Loucy (cell line): ENCODE measurements around the gene MDGA2.

Experiments used
- H2AFZ ChIP-seq: fragments of 200-600 bp; sonication (generic); 2 replicates; pipeline ENCODE4 v1.6.0; 2016; ENCODE audit warnings: antibody characterized with exemption, mild to moderate bottlenecking, low read length, moderate library complexity
- H3F3A ChIP-seq: fragments of 200-600 bp; 2 replicates; pipeline ENCODE4 v1.6.0; 2016; ENCODE audit warnings: antibody characterized with exemption, low read depth, mild to moderate bottlenecking
- H3K27me3 ChIP-seq: fragments of 200-600 bp; sonication (generic); 2 replicates; pipeline ENCODE4 v1.6.1; 2014; ENCODE audit warnings: low read length, mild to moderate bottlenecking; ENCODE audit not compliant: insufficient read depth, poor library complexity, severe bottlenecking
- H3K36me3 ChIP-seq: fragments of 200-600 bp; sonication (generic); 2 replicates; pipeline ENCODE4 v1.6.1; 2016; ENCODE audit warnings: low read length; ENCODE audit not compliant: insufficient read depth
- H3K4me1 ChIP-seq: fragments of 200-600 bp; sonication (generic); 2 replicates; pipeline ENCODE4 v1.5.1; 2014; ENCODE audit warnings: low read length, mild to moderate bottlenecking; ENCODE audit not compliant: insufficient read depth, poor library complexity, severe bottlenecking
- H3K4me2 ChIP-seq: fragments of 200-600 bp; sonication (generic); 2 replicates; pipeline ENCODE4 v1.6.0; 2014; ENCODE audit warnings: antibody characterized with exemption, low read length, low read depth, mild to moderate bottlenecking; ENCODE audit not compliant: poor library complexity, severe bottlenecking
- H3K4me3 ChIP-seq: fragments of 200-600 bp; sonication (generic); 2 replicates; pipeline ENCODE4 v1.5.1; 2014; ENCODE audit warnings: low read length, mild to moderate bottlenecking, mixed read lengths; ENCODE audit not compliant: poor library complexity, severe bottlenecking
- H3K79me2 ChIP-seq: fragments of 200-600 bp; sonication (generic); 2 replicates; pipeline ENCODE4 v1.6.1; 2014; ENCODE audit warnings: low read length; ENCODE audit not compliant: insufficient read depth
- H3K9ac ChIP-seq: fragments of 200-600 bp; sonication (generic); 2 replicates; pipeline ENCODE4 v1.6.0; 2014; ENCODE audit warnings: mild to moderate bottlenecking, low read depth, low read length, moderate library complexity; ENCODE audit not compliant: poor library complexity, severe bottlenecking
- H3K9me2 ChIP-seq: fragments of 200-600 bp; sonication (generic); replicated peaks from 2 replicates; pipeline ENCODE4 v1.6.1; 2016; ENCODE audit warnings: low read depth, low read length, mixed read lengths
- H3K9me3 ChIP-seq: fragments of 200-600 bp; sonication (generic); 2 replicates; pipeline ENCODE4 v1.6.1; 2014; ENCODE audit warnings: mild to moderate bottlenecking, antibody characterized with exemption, low read length, low read depth; ENCODE audit not compliant: insufficient read depth
- H4K20me1 ChIP-seq: fragments of 200-600 bp; sonication (generic); 2 replicates; pipeline ENCODE4 v1.6.0; 2014; ENCODE audit warnings: antibody characterized with exemption, low read length, mild to moderate bottlenecking; ENCODE audit not compliant: insufficient read depth, poor library complexity, severe bottlenecking
- CTCF ChIP-seq: fragments of 200-600 bp; sonication (generic); conservative IDR thresholded peaks from 2 replicates; pipeline ENCODE4 v1.5.1; 2014; ENCODE audit warnings: mild to moderate bottlenecking, antibody characterized with exemption, low read length
- EZH2phosphoT487 ChIP-seq: fragments of 200-600 bp; IDR thresholded peaks from 2 replicates; pipeline ENCODE4 v1.6.1; 2018; ENCODE audit warnings: antibody characterized with exemption, mild to moderate bottlenecking, moderate library complexity, borderline replicate concordance

MDGA2 gene

GRCh38 chr14:46902837-46903236 lies 772.6 kb downstream of the MDGA2 start:
- Histone ChIP-seq H3K9me2 (no peaks in the 10 kb centered on the region), H3K36me3 (no peaks in the 10 kb centered on the region), H3K27me3 (no peaks in the 10 kb centered on the region), H3K4me3 (no peak overlapping the region), H3K4me2 (no peak overlapping the region), H2AFZ (no peak overlapping the region), H3F3A (no peaks in the 10 kb centered on the region), H4K20me1 (no peaks in the 10 kb centered on the region), H3K79me2 (no peaks in the 10 kb centered on the region), H3K9ac (no peak overlapping the region), H3K4me1 (no peaks in the 10 kb centered on the region), H3K9me3 (no peaks in the 10 kb centered on the region)
- TF ChIP-seq EZH2phosphoT487 (no peak), CTCF (no peak)

GRCh38 chr14:46894476-46894875 lies 780.9 kb downstream of the MDGA2 start:
- H3K4me3 ChIP-seq, result no peak overlapping the region
- no peaks in the 10 kb centered on the region for H3K9me2 ChIP-seq
- no peak overlapping the region for H3K9ac ChIP-seq
- TF ChIP-seq EZH2phosphoT487 (no peak), CTCF (no peak)
- H2AFZ ChIP-seq, result no peak overlapping the region
- H3F3A ChIP-seq, result no peaks in the 10 kb centered on the region
- no peaks in the 10 kb centered on the region for H3K27me3 ChIP-seq
- no peaks in the 10 kb centered on the region for H3K36me3 ChIP-seq
- H3K79me2 ChIP-seq, result no peaks in the 10 kb centered on the region
- no peaks in the 10 kb centered on the region for H3K4me1 ChIP-seq
- H3K9me3 ChIP-seq, result no peaks in the 10 kb centered on the region
- H4K20me1 ChIP-seq, result no peaks in the 10 kb centered on the region
- H3K4me2 ChIP-seq, result no peak overlapping the region

- no peak overlapping the region for H3K4me2 ChIP-seq
- H3K9me3 ChIP-seq, result no peaks in the 10 kb centered on the region
- H3K9me2 ChIP-seq, result no peaks in the 10 kb centered on the region
- no peak overlapping the region for H3K4me3 ChIP-seq
- no peaks in the 10 kb centered on the region for H3F3A ChIP-seq
- no peaks in the 10 kb centered on the region for H4K20me1 ChIP-seq
- no peak for TF ChIP-seq EZH2phosphoT487
- no peak for TF ChIP-seq CTCF
- no peaks in the 10 kb centered on the region for H3K4me1 ChIP-seq
- H3K9ac ChIP-seq, result no peak overlapping the region
- no peaks in the 10 kb centered on the region for H3K79me2 ChIP-seq
- no peak overlapping the region for H2AFZ ChIP-seq
- no peaks in the 10 kb centered on the region for H3K27me3 ChIP-seq
- H3K36me3 ChIP-seq, result no peaks in the 10 kb centered on the region
Measured at GRCh38 chr14:46887144-46887543, 788.3 kb downstream of the MDGA2 start.
